ENCODE measurements around the gene PELI1. TPM values are rescaled to one million over a fixed set of nuclear protein-coding genes. Genes with fewer than 3 reads are reported as not detected.

Gene PELI1, protein sequence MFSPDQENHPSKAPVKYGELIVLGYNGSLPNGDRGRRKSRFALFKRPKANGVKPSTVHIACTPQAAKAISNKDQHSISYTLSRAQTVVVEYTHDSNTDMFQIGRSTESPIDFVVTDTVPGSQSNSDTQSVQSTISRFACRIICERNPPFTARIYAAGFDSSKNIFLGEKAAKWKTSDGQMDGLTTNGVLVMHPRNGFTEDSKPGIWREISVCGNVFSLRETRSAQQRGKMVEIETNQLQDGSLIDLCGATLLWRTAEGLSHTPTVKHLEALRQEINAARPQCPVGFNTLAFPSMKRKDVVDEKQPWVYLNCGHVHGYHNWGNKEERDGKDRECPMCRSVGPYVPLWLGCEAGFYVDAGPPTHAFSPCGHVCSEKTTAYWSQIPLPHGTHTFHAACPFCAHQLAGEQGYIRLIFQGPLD
- 6.6 and 16.3 TPM in 2 replicates for total RNA-seq

DNA sequence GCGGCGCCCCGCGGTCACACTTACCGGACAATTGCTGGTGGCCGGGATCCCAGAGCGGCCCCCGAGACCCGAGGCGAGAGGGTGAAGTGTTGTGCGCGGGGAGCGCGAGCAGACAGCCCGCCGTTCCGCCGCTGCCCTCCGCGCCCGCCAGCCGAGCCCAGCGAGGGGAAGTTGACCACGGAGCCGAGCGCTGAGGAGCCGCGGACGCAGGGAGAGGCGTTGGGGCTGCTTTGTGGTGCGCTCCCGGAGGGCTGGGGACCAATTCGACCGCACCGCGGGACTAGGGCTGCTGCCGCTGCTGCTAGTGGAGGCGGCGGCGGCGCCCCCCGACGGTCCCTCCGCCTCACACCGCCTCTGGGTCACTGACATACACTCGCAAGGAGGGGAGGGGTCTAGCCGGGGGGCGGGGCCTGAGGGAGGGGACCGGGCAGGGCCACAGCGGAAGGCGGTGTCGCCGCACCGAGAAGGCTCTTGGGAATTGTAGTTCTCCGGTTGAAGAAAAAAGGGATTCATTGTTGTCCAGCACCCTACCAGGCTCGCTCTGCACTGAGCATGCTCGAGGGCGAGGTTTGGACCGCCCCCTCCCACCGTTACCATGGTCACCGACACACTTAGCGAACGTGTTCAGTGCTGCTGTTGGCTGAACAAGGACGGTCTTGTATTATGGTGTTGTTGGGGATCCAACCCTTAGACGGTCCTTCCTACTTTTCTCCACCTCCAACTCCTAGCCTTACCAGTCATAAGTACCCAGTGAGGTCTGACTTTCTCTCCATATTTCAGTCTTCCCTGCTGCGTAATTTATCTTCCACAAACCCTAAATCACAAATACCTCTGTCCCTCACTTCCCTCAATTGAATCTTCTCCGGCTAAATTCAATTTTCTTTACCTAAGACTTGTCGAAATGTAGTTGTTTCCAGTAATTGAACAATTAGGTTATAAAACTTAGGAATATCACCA, at the start of gene PELI1:
Gene PELI1, minus strand, starts transcription at position 364 of the 957 bp plus-strand sequence. CDS start 36,110 bp downstream, outside the sequence.

Other genes with a start within 250 kb of the PELI1 start
- 18.6 and 29.5 TPM in 2 replicates for gene VPS54, start 125.0 kb downstream of the PELI1 start, total RNA-seq